ENCODE results near the gene KCND2.

Gene KCND2

DNA sequence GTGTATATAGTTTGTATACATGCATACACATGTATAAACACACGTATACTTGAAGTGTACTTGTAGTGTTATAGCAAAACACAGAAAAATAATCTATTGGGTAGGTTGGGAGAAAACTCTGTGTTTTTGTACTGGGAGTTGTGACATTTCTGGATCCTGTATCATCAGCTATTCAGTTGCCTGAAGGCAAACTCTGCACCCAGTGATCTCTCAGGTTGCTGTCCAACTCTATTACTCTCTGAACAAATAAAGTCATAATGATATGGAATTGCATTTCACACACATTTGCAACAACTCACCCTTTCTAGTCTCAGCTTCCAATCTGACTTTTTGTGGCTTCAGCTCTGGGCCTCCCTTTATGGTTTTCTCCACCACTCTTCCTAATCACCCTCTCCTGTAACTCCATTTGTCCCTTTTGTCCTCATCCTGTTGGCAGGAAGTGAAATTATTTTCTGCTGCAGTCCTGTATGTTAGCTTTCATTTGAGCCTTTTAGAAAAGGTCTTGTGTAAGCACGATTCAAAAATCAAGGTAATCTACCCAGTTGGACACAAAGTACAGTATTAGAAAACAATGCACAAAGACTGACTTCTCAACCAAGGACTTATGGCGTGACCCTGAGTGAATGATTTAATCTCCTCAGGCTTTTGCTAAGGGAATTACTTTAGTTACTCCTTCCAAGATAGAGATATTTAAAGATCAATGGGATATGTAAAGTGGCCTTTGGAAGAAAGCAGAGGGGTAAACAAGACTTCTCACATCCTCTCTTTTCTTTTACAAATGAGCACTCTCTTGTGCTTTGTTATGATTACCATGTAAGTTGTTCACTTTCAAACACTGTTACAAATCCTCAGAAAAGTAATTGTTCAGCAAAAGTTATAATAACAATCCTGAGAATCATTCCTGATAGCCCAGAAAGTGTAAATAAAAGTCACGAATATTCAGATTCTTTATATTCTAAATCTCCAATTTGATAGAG, 249.1 kb downstream of the KCND2 start:
- TF ChIP-seq, protein P1, sequence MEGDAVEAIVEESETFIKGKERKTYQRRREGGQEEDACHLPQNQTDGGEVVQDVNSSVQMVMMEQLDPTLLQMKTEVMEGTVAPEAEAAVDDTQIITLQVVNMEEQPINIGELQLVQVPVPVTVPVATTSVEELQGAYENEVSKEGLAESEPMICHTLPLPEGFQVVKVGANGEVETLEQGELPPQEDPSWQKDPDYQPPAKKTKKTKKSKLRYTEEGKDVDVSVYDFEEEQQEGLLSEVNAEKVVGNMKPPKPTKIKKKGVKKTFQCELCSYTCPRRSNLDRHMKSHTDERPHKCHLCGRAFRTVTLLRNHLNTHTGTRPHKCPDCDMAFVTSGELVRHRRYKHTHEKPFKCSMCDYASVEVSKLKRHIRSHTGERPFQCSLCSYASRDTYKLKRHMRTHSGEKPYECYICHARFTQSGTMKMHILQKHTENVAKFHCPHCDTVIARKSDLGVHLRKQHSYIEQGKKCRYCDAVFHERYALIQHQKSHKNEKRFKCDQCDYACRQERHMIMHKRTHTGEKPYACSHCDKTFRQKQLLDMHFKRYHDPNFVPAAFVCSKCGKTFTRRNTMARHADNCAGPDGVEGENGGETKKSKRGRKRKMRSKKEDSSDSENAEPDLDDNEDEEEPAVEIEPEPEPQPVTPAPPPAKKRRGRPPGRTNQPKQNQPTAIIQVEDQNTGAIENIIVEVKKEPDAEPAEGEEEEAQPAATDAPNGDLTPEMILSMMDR (IDR thresholded peaks at IDR 0.05; ENCODE audit: insufficient read depth, low read depth, low read length, missing control alignments) = no peak
- no peak for DNase-seq (ENCODE audit: low read depth)
- no peak overlapping the region for H3K4me3 ChIP-seq (ENCODE audit: low read depth, low read length)

DNA sequence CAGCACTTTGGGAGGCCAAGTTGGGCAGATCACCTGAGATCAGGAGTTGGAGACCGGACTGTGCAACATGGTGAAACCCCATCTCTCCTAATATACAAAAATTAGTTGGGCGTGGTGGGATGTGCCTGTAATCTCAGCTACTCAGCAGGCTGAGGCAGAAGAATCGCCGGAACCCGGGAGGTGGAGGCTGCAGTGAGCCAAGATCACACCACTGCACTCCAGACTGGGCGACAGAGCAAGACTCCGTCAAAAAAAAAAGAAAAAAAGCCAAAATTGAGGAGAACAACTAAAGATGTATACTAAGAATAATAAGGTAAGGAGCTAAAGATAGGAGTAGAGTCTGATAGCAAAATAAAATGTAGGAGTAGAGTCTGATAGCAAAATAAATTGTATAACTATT, 251.0 kb downstream of the KCND2 start:
- H3K4me3 ChIP-seq (ENCODE audit: low read depth, low read length) = no peak overlapping the region
- DNase-seq (ENCODE audit: low read depth) = no peak
- TF ChIP-seq, protein P1 (IDR thresholded peaks at IDR 0.05; ENCODE audit: insufficient read depth, low read depth, low read length, missing control alignments) = no peak

DNA sequence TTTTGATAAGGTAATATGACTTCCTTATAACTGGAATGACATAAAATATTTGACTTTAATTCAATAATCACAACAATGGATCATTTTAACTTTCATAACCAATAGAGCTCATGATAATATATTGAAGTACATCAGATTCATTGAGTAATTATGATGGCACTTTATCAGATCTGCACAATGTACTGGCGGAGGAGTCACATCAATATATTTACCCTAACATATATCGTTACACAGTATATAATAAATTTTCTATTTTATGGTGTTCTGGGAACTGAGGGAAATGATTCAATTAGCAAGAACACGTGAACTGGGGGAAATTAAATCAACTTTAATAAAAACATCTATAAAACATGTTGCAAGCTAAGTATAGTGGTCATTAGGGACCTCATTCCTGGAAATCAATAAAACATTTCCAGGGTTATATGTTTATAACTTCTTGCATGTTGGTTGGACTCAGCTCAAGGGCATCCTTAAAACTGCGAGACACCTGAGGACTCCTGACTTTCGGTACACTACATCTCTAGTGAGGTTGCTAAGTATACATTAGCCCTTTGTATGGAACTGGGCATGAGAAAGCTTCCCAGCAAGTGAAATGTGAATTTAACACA, 254.0 kb downstream of the KCND2 start:
- TF ChIP-seq, protein P1 (IDR thresholded peaks at IDR 0.05; ENCODE audit: insufficient read depth, low read depth, low read length, missing control alignments) = no peak
- no peak overlapping the region for H3K4me3 ChIP-seq (ENCODE audit: low read depth, low read length)
- no peak for DNase-seq (ENCODE audit: low read depth)

DNA sequence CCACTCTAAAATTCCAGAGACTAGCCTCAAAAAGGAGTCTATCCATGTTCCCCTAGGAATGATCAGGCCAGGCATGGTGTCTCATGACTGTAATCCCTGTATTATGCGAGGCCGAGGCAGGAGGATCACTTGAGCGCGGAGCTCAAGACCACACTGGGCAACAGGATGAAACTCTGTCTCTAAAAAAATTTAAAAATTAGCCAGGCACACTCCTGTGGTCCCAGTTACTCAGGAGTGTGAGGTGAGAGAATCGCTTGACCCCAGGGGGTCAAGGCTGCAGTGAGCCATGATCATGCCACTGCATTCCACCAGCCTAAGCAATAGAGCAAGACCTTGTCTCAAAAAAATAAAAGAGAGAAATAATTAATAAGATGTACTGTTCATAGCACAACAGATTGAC, 256.8 kb downstream of the KCND2 start:
- DNase-seq (ENCODE audit: low read depth) = no peak
- no peak overlapping the region for H3K4me3 ChIP-seq (ENCODE audit: low read depth, low read length)
- TF ChIP-seq, protein P1 (IDR thresholded peaks at IDR 0.05; ENCODE audit: insufficient read depth, low read depth, low read length, missing control alignments) = no peak

DNA sequence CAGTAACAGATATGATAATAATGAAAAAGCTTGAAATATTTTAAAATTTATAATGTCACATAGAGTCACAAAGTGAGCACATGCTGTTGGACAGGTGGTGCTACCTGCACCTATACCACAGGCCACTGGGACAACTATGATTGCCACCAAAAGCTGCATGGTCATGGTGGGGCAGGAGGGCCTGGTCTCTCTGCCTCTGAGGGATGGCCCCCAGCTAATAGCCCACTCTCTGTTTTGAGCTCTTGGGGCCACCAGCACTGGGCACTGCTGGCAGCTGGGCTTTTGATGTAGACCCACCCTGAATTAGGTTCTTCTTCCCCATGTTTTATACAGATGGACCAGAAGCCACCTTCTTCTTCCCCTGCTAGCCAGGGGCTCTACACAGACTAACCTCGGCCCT, 265.4 kb downstream of the KCND2 start:
- TF ChIP-seq, protein P1 (IDR thresholded peaks at IDR 0.05; ENCODE audit: insufficient read depth, low read depth, low read length, missing control alignments) = no peak
- DNase-seq (ENCODE audit: low read depth) = no peak
- no peak overlapping the region for H3K4me3 ChIP-seq (ENCODE audit: low read depth, low read length)

DNA sequence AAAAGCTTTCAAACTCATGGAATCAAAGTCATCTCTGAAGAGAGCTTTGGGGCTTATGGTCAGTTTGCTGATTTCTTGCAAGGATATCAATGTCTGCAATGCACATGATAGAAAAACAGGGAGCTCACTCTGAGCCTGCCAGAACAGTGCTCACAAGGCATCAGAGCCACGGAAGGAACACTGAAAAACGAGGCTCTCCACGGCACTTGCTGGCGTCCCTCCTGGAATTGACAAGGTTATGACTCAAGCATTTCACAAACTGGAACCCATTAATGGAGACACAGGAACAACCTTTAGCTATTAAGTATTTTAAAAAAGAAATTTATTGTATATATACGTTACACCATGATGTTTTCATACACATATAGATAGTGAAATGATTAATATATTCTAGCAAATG, 266.3 kb downstream of the KCND2 start:
- no peak for DNase-seq (ENCODE audit: low read depth)
- no peak overlapping the region for H3K4me3 ChIP-seq (ENCODE audit: low read depth, low read length)
- TF ChIP-seq, protein P1 (IDR thresholded peaks at IDR 0.05; ENCODE audit: insufficient read depth, low read depth, low read length, missing control alignments) = no peak
